ENCODE results near the gene TICAM2. TPM values are rescaled to one million over a fixed set of nuclear protein-coding genes. Genes with fewer than 3 reads are reported as not detected.

TICAM2 gene
- total RNA-seq, 1 experiment from 2014 or later: 1.0 TPM

GRCh38 chr5:115531380-115531779 lies 70.9 kb downstream of the TICAM2 start:
- no peaks in the 10 kb centered on the region for H3K27me3 Mint-ChIP-seq (ENCODE audit: low read depth)
- ChIA-PET CTCF (no interaction called here), POLR2A (no interaction called here)
- no peak for DNase-seq (ENCODE audit: low spot score)
- no peaks in the 10 kb centered on the region for H3K9me3 Mint-ChIP-seq
- peaks cover 36% of the 10 kb centered on the region for H3K4me1 Mint-ChIP-seq
- no peak overlapping the region for H3K4me3 Mint-ChIP-seq
- ATAC-seq: no peak
- TF ChIP-seq NR2C2 (CRISPR knock-in tag; IDR thresholded peaks at IDR 0.05) (no peak), SMAD3 (CRISPR knock-in tag; IDR thresholded peaks at IDR 0.05; ENCODE audit: borderline replicate concordance) (no peak), KAT7 (CRISPR knock-in tag; IDR thresholded peaks at IDR 0.05; ENCODE audit: borderline replicate concordance) (no peak), FOXJ3 (CRISPR knock-in tag; IDR thresholded peaks at IDR 0.05; ENCODE audit: borderline replicate concordance) (no peak), HMGXB4 (CRISPR knock-in tag; IDR thresholded peaks at IDR 0.05) (no peak), MYBL2 (CRISPR knock-in tag; IDR thresholded peaks at IDR 0.05) (no peak), CDX4 (CRISPR knock-in tag; IDR thresholded peaks at IDR 0.05; ENCODE audit: borderline replicate concordance) (no peak), ZNF232 (CRISPR knock-in tag; IDR thresholded peaks at IDR 0.05) (no peak), ELF4 (CRISPR knock-in tag; IDR thresholded peaks at IDR 0.05; ENCODE audit: low read depth) (no peak), ZMAT4 (CRISPR knock-in tag; IDR thresholded peaks at IDR 0.05) (no peak)
- peaks cover 15% of the 10 kb centered on the region for H3K36me3 Mint-ChIP-seq
- H3K27ac Mint-ChIP-seq: 0 out of 2 replicates have a peak overlapping the region, but pooled peaks have one; percentile 81

- TF ChIP-seq ZNF138 (CRISPR knock-in tag; conservative IDR thresholded peaks at IDR 0.05) (no peak), ZNF423 (CRISPR knock-in tag; IDR thresholded peaks at IDR 0.05) (no peak), AFF4 (CRISPR knock-in tag; IDR thresholded peaks at IDR 0.05; ENCODE audit: borderline replicate concordance) (no peak)
- H3K4me3 Mint-ChIP-seq: no peak overlapping the region
- no peak for DNase-seq (ENCODE audit: low spot score)
- H3K27ac Mint-ChIP-seq: peak overlapping the region; percentile 46; the same call in 1 of the 2 replicates
- no peaks in the 10 kb centered on the region for H3K9me3 Mint-ChIP-seq
- POLR2A ChIA-PET: no interaction called here
- H3K4me1 Mint-ChIP-seq: peaks cover 35% of the 10 kb centered on the region
- no peaks in the 10 kb centered on the region for H3K27me3 Mint-ChIP-seq (ENCODE audit: low read depth)
- CTCF ChIA-PET: no interaction called here
- H3K36me3 Mint-ChIP-seq: peaks cover 8% of the 10 kb centered on the region
- ATAC-seq: no peak
Observed at GRCh38 chr5:115530426-115530825, 71.9 kb downstream of the TICAM2 start.

Other genes with a start within 250 kb of the TICAM2 start
- 12.1 to 13.6 TPM (median 12.4 TPM) in 3 replicates for gene FEM1C, start 57.7 kb downstream of the TICAM2 start, total RNA-seq (2021)
- 81.3 to 86.5 TPM (median 84.9 TPM) in 3 replicates for gene TMED7, start 23.6 kb upstream of the TICAM2 start, total RNA-seq (2021)
- gene CDO1, start 214.2 kb upstream of the TICAM2 start, total RNA-seq (2021): 13.2 to 22.7 TPM (median 20.0 TPM) in 3 replicates
- 38.3 to 40.1 TPM (median 39.9 TPM) in 3 replicates for gene ATG12, start 239.1 kb upstream of the TICAM2 start, total RNA-seq (2021)
- 60.8 to 78.5 TPM (median 71.2 TPM) in 3 replicates for gene AP3S1, start 239.5 kb upstream of the TICAM2 start, total RNA-seq (2021)